Measurements from ENCODE around the gene STX4.

DNA sequence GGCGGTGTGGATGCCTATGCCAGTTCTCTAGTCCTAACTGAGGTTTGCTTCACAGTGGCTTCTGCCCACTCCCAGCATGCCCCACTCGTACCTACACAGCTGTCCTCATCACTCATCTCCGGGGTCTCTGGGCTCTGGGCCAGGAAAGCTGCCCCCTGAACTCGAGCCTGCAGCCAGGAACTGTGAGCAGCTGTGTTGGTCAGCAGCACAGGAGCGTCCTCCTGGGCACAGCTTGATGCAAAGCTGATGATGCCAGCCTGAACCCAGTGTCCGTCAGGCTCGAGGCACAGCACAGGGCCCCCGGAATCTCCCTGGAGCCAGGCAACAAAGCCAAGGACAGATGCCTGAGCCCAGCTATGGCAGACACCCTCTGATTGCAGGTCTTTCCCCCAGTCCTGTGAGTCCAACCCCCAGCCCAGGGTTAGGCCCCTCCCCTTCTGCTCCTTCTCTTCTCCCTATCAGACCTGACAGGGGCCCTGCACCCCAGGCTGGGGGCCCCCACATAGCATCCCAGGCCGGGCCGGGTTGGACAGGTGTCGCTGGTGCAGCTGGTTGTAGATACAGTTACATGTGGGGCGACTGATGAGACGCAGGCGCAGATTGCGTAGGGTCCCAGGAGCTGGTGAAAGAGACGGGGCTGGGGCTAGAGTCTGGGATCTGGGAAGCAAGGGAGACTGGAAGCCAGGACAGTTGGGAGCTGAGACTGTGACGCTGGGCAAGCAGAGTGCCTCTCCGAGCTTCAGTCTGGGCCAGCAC is 52.7 kb downstream of the STX4 start:
- TF ChIP-seq, protein P1, sequence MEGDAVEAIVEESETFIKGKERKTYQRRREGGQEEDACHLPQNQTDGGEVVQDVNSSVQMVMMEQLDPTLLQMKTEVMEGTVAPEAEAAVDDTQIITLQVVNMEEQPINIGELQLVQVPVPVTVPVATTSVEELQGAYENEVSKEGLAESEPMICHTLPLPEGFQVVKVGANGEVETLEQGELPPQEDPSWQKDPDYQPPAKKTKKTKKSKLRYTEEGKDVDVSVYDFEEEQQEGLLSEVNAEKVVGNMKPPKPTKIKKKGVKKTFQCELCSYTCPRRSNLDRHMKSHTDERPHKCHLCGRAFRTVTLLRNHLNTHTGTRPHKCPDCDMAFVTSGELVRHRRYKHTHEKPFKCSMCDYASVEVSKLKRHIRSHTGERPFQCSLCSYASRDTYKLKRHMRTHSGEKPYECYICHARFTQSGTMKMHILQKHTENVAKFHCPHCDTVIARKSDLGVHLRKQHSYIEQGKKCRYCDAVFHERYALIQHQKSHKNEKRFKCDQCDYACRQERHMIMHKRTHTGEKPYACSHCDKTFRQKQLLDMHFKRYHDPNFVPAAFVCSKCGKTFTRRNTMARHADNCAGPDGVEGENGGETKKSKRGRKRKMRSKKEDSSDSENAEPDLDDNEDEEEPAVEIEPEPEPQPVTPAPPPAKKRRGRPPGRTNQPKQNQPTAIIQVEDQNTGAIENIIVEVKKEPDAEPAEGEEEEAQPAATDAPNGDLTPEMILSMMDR (IDR thresholded peaks at IDR 0.05): no peak
- TF ChIP-seq EZH2 (IDR thresholded peaks at IDR 0.05) (no peak), EZH2phosphoT487 (IDR thresholded peaks at IDR 0.05) (no peak)
